Left ventricle myocardium inferior (tissue), 1 donor: ENCODE data around the gene MAMDC2. TPM values are rescaled to one million over a fixed set of nuclear protein-coding genes. Genes with fewer than 3 reads are reported as not detected.
A peak's percentile ranks its signal among the peaks of the same experiment; 100 is the strongest.

ENCODE experiments used
- DNase-seq: peaks from one replicate; pipeline ENCODE4 v3.0.0-alpha.2; 2020
- H3K27ac ChIP-seq: fragments of 200-600 bp; replicated peaks from 2 replicates; pipeline ENCODE4 v1.8.0; 2021
- H3K27me3 ChIP-seq: fragments of 200-600 bp; 2 replicates; pipeline ENCODE4 v1.8.0; 2021; ENCODE audit warnings: low read depth
- H3K36me3 ChIP-seq: fragments of 200-600 bp; 2 replicates; pipeline ENCODE4 v1.8.0; 2021
- H3K4me1 ChIP-seq: fragments of 200-600 bp; 2 replicates; pipeline ENCODE4 v1.8.0; 2021
- H3K4me3 ChIP-seq: fragments of 200-600 bp; 2 replicates; pipeline ENCODE4 v1.8.0; 2021; ENCODE audit warnings: mild to moderate bottlenecking, moderate library complexity
- H3K9me3 ChIP-seq: fragments of 200-600 bp; replicated peaks from 2 replicates; pipeline ENCODE4 v1.8.0; 2021
- intact Hi-C: fragments of 100-400 bp; cut with micrococcal nuclease; formaldehyde crosslinking; loops from one replicate; pipeline ENCODE4 v1.11.0; 2022
- total RNA-seq: library from RNA; stranded (reverse); fragmentation: NEBNext Ultra II Directional; extraction: Animal tissue kit (Norgen Biotek cat#: 25700); gene quantifications from one replicate; pipeline ENCODE4 v1.2.1, GENCODE V29; 2021
- TF ChIP-seq, protein P1 (sequence below): fragments of 200-600 bp; IDR thresholded peaks from 2 replicates; pipeline ENCODE4 v1.8.0; 2021; ENCODE audit warnings: antibody characterized with exemption, mild to moderate bottlenecking, borderline replicate concordance
- donor health status: DM: no; HTN: yes; CAD: no; lungs with severe emphysema.

Gene MAMDC2
- total RNA-seq, 1 donor from 2014 or later: 9.0 TPM

DNA sequence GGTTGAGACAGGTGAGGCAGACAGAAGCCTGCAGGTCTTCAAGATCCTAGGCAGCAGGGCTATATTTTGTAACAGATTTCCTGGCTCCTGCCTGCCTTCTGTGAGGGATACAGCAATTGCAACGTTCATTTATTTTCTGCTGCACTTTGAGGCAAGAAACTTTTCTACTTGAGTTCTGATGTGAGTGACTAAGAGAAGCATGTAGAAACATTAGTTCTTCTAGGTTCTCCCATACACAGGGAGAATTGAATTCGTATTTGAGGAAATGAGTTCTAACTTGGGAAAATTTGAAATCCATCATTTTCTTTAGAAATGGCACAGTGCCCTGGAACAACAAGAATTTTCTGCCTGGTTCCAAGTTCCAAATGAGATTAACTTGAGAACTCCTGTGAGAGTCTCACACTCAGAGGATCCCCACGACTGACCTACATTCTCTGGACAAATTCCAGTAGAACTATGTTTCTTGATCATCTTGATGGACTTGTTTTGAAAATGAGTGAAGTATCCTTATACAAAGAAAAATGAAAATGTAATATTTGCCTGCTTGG is 15.0 kb downstream of the MAMDC2 start:
- Histone ChIP-seq H3K9me3 (no peaks in the 10 kb centered on the region), H3K4me3 (no peak overlapping the region), H3K4me1 (peaks cover 44% of the 10 kb centered on the region), H3K27ac (peak overlapping the region; percentile 51), H3K36me3 (no peaks in the 10 kb centered on the region), H3K27me3 (no peaks in the 10 kb centered on the region)
- intact Hi-C loops: no loop called here
- DNase-seq: no peak
- TF ChIP-seq, protein P1, sequence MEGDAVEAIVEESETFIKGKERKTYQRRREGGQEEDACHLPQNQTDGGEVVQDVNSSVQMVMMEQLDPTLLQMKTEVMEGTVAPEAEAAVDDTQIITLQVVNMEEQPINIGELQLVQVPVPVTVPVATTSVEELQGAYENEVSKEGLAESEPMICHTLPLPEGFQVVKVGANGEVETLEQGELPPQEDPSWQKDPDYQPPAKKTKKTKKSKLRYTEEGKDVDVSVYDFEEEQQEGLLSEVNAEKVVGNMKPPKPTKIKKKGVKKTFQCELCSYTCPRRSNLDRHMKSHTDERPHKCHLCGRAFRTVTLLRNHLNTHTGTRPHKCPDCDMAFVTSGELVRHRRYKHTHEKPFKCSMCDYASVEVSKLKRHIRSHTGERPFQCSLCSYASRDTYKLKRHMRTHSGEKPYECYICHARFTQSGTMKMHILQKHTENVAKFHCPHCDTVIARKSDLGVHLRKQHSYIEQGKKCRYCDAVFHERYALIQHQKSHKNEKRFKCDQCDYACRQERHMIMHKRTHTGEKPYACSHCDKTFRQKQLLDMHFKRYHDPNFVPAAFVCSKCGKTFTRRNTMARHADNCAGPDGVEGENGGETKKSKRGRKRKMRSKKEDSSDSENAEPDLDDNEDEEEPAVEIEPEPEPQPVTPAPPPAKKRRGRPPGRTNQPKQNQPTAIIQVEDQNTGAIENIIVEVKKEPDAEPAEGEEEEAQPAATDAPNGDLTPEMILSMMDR: no peak

DNA sequence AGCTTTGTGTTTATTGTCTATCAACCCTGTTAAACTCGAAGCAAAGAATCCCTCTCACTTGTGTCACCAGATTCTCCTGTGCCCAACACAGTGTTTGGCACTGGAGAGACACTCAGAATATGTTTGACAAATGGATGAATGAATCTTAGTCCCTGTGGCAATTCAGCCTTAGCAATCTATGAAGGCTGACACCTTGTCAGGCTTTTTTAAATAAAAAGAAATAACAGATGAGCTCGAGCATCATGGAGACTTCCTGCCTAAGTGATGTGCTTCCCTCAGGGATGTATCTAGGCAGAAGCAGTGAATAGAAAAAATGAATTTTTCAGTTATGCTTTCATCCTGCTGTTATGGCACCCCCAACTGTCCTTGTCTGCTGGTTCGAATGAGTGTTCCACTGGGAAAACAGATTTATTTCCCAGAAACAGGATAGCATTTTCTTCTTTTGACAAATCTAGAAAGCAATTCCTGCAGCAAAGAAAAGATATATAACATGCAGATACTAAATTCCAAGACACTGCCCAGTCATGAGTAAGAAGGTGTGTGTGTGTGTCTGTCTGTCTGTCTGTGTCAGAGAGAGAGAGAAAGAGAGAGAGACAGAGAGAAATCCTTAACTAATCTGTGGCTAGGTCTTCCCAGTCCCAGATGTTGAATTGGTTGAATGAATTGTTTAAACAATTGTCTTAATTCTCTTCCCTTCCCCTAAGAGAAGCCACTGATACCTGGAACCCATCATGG is 16.7 kb downstream of the MAMDC2 start:
- Histone ChIP-seq H3K9me3 (no peaks in the 10 kb centered on the region), H3K27me3 (no peaks in the 10 kb centered on the region), H3K27ac (peak overlapping the region; percentile 51), H3K4me3 (no peak overlapping the region), H3K4me1 (peaks cover 31% of the 10 kb centered on the region), H3K36me3 (no peaks in the 10 kb centered on the region)
- no peak for DNase-seq
- intact Hi-C loops: no loop called here
- TF ChIP-seq, protein P1: no peak

DNA sequence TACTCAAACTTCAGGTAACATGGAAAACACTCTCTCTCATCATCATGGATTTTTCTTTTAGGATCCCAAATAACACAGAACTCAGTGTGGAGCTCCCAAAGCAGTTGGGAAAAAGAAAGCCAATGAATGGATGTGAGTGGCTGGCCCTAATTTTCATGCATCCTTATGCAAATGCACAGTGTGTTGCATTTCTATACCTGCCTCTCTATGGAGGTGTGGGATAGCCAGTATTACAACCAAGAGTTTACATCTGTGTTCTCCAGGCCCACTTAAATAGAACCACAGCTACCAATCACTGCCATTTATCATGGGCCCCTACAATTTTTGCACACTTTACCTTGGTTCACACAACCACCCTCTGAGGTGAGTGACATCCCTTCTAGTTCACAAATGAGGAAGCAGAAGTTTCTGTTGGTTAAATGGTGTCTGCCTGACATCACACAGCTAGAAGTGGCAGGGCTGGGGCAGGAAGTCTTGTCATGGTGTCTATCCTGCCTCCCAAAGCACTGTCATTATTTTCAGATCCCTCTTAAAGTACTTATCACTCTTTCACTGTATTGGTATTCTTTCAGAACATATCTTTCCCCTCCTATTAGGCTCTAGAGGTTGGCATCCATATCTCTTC is 17.3 kb downstream of the MAMDC2 start:
- Histone ChIP-seq H3K27me3 (no peaks in the 10 kb centered on the region), H3K27ac (no peak overlapping the region), H3K9me3 (no peaks in the 10 kb centered on the region), H3K36me3 (no peaks in the 10 kb centered on the region), H3K4me3 (no peak overlapping the region), H3K4me1 (peaks cover 28% of the 10 kb centered on the region)
- intact Hi-C loops: no loop called here
- TF ChIP-seq, protein P1: no peak
- DNase-seq: no peak

DNA sequence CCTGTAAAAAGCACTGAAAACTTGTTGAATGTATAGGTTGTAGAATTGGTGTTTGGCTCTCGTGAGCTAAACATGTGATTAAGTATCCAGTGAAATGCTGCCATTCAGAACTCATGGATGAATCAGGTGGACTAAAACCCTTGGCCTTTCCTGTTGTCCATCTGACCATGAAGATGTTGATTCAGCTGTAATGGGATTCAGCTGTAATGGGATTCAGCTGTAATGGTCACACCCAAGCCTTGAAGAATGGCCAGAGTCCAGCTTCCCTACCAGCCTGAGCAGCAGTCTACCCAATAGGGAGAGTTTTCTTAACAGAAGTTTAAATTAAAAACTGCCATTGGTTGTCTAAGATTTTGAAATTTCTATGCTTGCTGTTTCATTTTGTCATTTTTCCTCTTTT is 18.1 kb downstream of the MAMDC2 start:
- no peaks in the 10 kb centered on the region for H3K27me3 ChIP-seq
- H3K36me3 ChIP-seq: no peaks in the 10 kb centered on the region
- H3K4me1 ChIP-seq: peaks cover 33% of the 10 kb centered on the region
- no peak overlapping the region for H3K4me3 ChIP-seq
- no peak overlapping the region for H3K27ac ChIP-seq
- intact Hi-C loops: no loop called here
- no peak for DNase-seq
- H3K9me3 ChIP-seq: no peaks in the 10 kb centered on the region
- TF ChIP-seq, protein P1: no peak

DNA sequence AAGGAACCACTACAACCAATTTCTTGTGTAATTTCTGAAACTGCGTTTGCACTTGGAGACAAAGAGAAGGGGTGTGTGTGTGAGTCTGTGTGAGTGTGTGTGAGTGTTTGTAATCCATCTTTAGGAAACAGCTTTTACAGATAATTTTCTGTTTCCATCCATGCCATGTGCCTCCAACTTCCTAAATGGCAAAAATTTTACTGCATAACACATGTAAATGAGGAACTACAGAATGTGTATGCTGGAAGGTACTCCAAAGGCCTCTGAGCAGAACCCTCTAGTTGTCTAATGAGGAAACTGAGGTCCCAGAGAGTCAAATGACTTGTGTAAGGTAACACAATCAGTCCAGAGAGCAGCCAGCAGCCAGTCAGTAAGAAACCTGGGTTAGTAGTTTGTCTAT is 20.8 kb downstream of the MAMDC2 start:
- H3K4me1 ChIP-seq: peaks cover 39% of the 10 kb centered on the region
- H3K4me3 ChIP-seq: no peak overlapping the region
- H3K27me3 ChIP-seq: no peaks in the 10 kb centered on the region
- H3K36me3 ChIP-seq: no peaks in the 10 kb centered on the region
- intact Hi-C loops: no loop called here
- H3K27ac ChIP-seq: peak overlapping the region; percentile 16
- TF ChIP-seq, protein P1: no peak
- H3K9me3 ChIP-seq: no peaks in the 10 kb centered on the region
- no peak for DNase-seq
